Hepatocyte (in vitro differentiated cells): ENCODE data around the gene EGR4.

ENCODE experiments used
- EZH2 ChIP-seq: fragments of 200-600 bp; sonication (generic); IDR thresholded peaks from 2 replicates; pipeline ENCODE4 v1.6.1; 2016; ENCODE audit warnings: antibody characterized with exemption, mild to moderate bottlenecking, borderline replicate concordance
- EZH2phosphoT487 ChIP-seq: fragments of 200-600 bp; sonication (generic); IDR thresholded peaks from one replicate; pipeline ENCODE4 v1.6.1; 2018; ENCODE audit warnings: antibody characterized with exemption, mild to moderate bottlenecking, low read depth, moderate library complexity; ENCODE audit not compliant: unreplicated experiment, severe bottlenecking
- TF ChIP-seq, protein P1 (sequence below): fragments of 200-600 bp; sonication (generic); IDR thresholded peaks from 2 replicates; pipeline ENCODE4 v1.5.1; 2016; ENCODE audit warnings: antibody characterized with exemption, mild to moderate bottlenecking; ENCODE audit not compliant: poor library complexity

DNA sequence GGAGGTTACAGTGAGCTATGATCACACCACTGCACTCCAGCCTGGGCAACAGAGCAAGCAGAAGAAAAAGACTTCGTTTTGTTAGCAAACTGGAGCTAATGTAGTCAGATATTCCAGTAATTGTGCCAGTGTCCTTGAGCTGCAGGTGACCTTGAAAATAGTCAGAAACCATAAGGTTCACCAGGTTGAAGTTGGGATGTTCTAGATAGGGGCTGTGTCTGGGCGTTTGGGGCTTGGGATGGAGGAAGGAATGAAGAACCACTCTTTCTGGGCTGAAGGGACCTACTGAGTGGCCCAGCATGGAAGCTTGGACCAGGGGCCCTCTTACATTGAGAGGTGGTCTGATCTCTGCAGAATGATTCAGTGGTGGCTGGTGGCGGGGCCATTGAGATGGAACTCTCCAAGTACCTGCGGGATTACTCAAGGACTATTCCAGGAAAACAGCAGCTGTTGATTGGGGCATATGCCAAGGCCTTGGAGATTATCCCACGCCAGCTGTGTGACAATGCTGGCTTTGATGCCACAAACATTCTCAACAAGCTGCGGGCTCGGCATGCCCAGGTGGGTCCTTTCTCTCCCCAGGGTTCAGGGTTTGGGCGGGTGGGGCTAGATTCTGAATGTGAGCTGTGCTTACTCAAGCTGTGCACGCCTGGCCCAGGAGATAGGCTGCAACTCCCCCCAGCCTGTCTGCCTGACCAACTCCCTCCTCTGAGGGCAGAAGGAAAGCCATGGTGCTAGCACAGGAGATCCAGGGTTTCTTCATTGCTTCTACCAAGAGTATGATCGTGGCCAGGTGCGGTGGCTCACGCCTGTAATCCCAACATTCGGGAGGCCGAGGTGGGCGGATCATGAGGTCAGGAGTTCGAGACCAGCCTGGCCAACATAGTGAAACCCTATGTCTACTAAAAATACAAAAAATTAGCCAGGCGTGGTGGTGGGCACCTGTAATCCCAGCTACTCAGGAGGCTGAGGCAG is 42.2 kb downstream of the EGR4 start:
- TF ChIP-seq, protein P1, sequence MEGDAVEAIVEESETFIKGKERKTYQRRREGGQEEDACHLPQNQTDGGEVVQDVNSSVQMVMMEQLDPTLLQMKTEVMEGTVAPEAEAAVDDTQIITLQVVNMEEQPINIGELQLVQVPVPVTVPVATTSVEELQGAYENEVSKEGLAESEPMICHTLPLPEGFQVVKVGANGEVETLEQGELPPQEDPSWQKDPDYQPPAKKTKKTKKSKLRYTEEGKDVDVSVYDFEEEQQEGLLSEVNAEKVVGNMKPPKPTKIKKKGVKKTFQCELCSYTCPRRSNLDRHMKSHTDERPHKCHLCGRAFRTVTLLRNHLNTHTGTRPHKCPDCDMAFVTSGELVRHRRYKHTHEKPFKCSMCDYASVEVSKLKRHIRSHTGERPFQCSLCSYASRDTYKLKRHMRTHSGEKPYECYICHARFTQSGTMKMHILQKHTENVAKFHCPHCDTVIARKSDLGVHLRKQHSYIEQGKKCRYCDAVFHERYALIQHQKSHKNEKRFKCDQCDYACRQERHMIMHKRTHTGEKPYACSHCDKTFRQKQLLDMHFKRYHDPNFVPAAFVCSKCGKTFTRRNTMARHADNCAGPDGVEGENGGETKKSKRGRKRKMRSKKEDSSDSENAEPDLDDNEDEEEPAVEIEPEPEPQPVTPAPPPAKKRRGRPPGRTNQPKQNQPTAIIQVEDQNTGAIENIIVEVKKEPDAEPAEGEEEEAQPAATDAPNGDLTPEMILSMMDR: no peak
- no peak for TF ChIP-seq EZH2
- no peak for TF ChIP-seq EZH2phosphoT487
